Measurements from ENCODE around the gene ZNF181. TPM values are rescaled to one million over a fixed set of nuclear protein-coding genes. Genes with fewer than 3 reads are reported as not detected.

The ZNF181 gene
- total RNA-seq, 1 experiment from 2014 or later = 8.2 TPM

GRCh38 chr19:34686455-34686854 is 47.6 kb upstream of the ZNF181 start:
- no peak overlapping the region for H3K56ac ChIP-seq (ENCODE audit: insufficient read length, low read depth, low read length)
- H3K4ac ChIP-seq (ENCODE audit: low read depth, low read length) = no peak overlapping the region

More at GRCh38 chr19:34686455-34686854, 47.6 kb upstream of the ZNF181 start:
- no peak overlapping the region for H4K5ac ChIP-seq (ENCODE audit: insufficient read length, low read depth, low read length)
- H3K79me1 ChIP-seq (ENCODE audit: insufficient read depth, low read depth, low read length, poor library complexity, severe bottlenecking) = no peaks in the 10 kb centered on the region
- H3K14ac ChIP-seq (ENCODE audit: insufficient read depth, low read length) = no peak overlapping the region
- no peaks in the 10 kb centered on the region for H4K20me1 ChIP-seq (ENCODE audit: control insufficient read depth, insufficient read depth, insufficient read length)
- peaks cover 41 to 48% (median 46%) of the 10 kb centered on the region in 3 experiments for H3K36me3 Mint-ChIP-seq (ENCODE audit: insufficient read depth in 1 of 3, low read depth in 3 of 3)
- no peaks in the 10 kb centered on the region for H3K27me3 ChIP-seq (ENCODE audit: insufficient read depth, low read length)
- no peak overlapping the region for H3K4me3 Mint-ChIP-seq
- no peak for DNase-seq
- no peak overlapping the region for H2AK5ac ChIP-seq (ENCODE audit: insufficient read length, low read length)
- H3K27ac ChIP-seq (ENCODE audit: insufficient read length, low read depth, low read length) = no peak overlapping the region
- H3K4me1 ChIP-seq (ENCODE audit: insufficient read depth, low read length) = no peaks in the 10 kb centered on the region
- no CpG with 5 or more reads among the region's 5 CpGs for WGBS (ENCODE audit: extremely low coverage, insufficient read length, low lambda C conversion rate)
- no peak overlapping the region for H3K18ac ChIP-seq (ENCODE audit: insufficient read length, low read depth, low read length)
- no peak overlapping the region for H3T11ph ChIP-seq (ENCODE audit: low read length)
- peaks cover 54 to 73% of the 10 kb centered on the region in 2 experiments for H3K9me3 Mint-ChIP-seq
- no peak for TF ChIP-seq CTCF (conservative IDR thresholded peaks at IDR 0.05)
- no peaks in the 10 kb centered on the region for H3K4me1 Mint-ChIP-seq
- no peak overlapping the region for H2AFZ ChIP-seq (ENCODE audit: low read length)
- H2BK5ac ChIP-seq (ENCODE audit: insufficient read length, low read length) = no peak overlapping the region
- peaks cover 23% of the 10 kb centered on the region for H3K27me3 Mint-ChIP-seq (ENCODE audit: low read depth)
- no peak overlapping the region for H4K91ac ChIP-seq (ENCODE audit: insufficient read length, low read depth, low read length)
- H3K9ac ChIP-seq (ENCODE audit: extremely low read depth, insufficient read length, low read length) = no peak overlapping the region
- no peak overlapping the region for H2BK20ac ChIP-seq (ENCODE audit: low read depth, low read length, poor library complexity, severe bottlenecking)
- H2BK120ac ChIP-seq (ENCODE audit: low read depth, low read length, poor library complexity, severe bottlenecking) = no peak overlapping the region
- no peak overlapping the region for H2BK15ac ChIP-seq (ENCODE audit: low read depth, low read length)
- H3K23me2 ChIP-seq (ENCODE audit: insufficient read length, low read depth, low read length, poor library complexity, severe bottlenecking) = no peaks in the 10 kb centered on the region
- no peak overlapping the region for H2BK12ac ChIP-seq (ENCODE audit: insufficient read length, low read depth, low read length)
- H3K23ac ChIP-seq (ENCODE audit: insufficient read length, low read depth, low read length) = no peak overlapping the region
- H3K4me2 ChIP-seq (ENCODE audit: insufficient read depth, insufficient read length, low read length) = no peak overlapping the region
- no peak overlapping the region for H4K8ac ChIP-seq (replicated peaks; ENCODE audit: insufficient read length, low read depth, low read length)
- H3K27ac Mint-ChIP-seq = no peak overlapping the region
- H3K9me3 ChIP-seq (ENCODE audit: control insufficient read depth, low read depth, low read length) = peaks cover 13% of the 10 kb centered on the region
- H3K79me2 ChIP-seq (ENCODE audit: insufficient read depth, low read length) = no peaks in the 10 kb centered on the region
